Upper lobe of left lung (tissue), 4 donors: ENCODE results near the gene GATA5.

Source experiments
- EP300 ChIP-seq, 4 donors: sonication (generic); formaldehyde crosslinking; IDR thresholded peaks; one replicate each; pipeline ENCODE4 v1.5.1; 2017; ENCODE audit warnings: antibody characterized with exemption in 4 of 4, control low read depth in 2 of 4
- POLR2A ChIP-seq, 4 donors: fragments of 450-650 bp; IDR thresholded peaks; one replicate each; pipeline ENCODE4 v1.5.1; 2016 to 2017; ENCODE audit warnings: antibody characterized with exemption in 4 of 4, mild to moderate bottlenecking in 2 of 4
- POLR2AphosphoS5 ChIP-seq, 2 donors: sonication (generic); formaldehyde crosslinking; IDR thresholded peaks; one replicate each; pipeline ENCODE4 v1.5.1; 2017; ENCODE audit warnings: antibody characterized with exemption in 2 of 2
- TF ChIP-seq, protein P1 (sequence below), 6 experiments: fragments of 450-650 bp in 4 of 6; fragments of 200-600 bp in 2 of 6; sonication (generic) in 2 of 6; IDR thresholded peaks; one replicate each; pipeline ENCODE4 v1.5.1; 2016 to 2019; ENCODE audit warnings: antibody characterized with exemption in 6 of 6

DNA sequence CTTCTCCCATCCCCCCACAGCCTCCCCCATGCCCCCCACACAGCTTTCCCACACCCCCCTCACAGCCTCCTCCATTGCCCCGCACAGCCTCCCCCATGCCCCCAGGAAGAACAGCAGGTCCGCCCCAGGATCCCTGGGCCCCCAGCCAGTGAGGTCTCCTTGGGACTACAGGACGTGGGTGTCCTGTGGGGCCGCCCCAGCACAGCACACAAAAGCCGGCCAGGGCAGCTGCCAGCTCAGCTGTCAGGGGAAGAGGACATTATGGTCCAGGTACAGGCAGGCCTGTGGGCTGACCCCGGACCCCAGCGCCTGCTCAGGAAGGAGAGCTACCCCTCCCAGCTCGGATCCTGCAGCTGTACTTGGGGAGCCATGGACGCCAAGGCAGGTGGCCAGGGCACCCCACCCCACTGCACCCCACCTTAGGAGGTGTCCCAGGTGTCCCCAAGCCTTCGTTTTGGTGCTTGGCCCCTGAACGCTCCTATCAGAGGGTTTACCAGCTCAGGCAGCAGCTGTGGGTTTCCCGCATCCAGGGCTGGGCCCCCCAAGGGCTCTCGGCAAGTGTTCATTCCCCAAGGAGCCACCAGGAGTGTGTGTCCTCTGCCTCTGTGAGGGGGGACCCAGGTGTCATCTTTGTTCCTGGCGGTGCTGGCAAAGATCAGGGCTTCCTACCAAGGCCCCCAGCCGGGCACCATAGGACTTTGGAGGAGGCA lies 42.3 kb upstream of the GATA5 start:
- TF ChIP-seq, protein P1, sequence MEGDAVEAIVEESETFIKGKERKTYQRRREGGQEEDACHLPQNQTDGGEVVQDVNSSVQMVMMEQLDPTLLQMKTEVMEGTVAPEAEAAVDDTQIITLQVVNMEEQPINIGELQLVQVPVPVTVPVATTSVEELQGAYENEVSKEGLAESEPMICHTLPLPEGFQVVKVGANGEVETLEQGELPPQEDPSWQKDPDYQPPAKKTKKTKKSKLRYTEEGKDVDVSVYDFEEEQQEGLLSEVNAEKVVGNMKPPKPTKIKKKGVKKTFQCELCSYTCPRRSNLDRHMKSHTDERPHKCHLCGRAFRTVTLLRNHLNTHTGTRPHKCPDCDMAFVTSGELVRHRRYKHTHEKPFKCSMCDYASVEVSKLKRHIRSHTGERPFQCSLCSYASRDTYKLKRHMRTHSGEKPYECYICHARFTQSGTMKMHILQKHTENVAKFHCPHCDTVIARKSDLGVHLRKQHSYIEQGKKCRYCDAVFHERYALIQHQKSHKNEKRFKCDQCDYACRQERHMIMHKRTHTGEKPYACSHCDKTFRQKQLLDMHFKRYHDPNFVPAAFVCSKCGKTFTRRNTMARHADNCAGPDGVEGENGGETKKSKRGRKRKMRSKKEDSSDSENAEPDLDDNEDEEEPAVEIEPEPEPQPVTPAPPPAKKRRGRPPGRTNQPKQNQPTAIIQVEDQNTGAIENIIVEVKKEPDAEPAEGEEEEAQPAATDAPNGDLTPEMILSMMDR (IDR thresholded peaks at IDR 0.05) = no peak
- TF ChIP-seq POLR2A (IDR thresholded peaks at IDR 0.05) (no peak), POLR2AphosphoS5 (IDR thresholded peaks at IDR 0.05) (no peak), EP300 (IDR thresholded peaks at IDR 0.05) (no peak)
